RKO (cell line): ENCODE data around the gene AGFG2.
"Not testable (repeated sequence)": the region's sequence is repeated elsewhere in the genome, so short reads cannot be mapped to it uniquely, and the experiment has no call there.

Source experiments
- DNase-seq: peaks from one replicate; pipeline ENCODE4 v3.0.0-alpha.2; 2016; ENCODE audit warnings: low spot score

Gene AGFG2

DNA sequence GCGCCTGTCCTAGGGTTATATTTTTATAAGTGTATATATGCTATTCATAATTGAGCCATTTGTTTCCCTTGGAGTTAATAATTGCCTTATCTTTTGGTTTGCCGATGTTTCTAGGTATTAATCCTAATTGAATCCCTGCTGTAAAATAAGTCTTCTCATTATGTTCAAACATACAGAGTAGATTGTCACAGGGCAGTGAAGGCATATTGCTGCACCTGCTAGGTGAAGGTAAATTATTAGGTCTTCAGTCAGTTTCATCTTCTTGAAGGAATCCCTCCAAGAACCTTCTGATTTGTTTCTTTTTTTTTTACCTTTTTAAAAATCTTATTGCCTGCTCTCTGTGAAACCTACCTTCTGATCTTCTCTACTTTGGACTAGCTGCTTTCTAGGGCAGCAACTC is 17.9 kb upstream of the AGFG2 start:
- DNase-seq: no peak

DNA sequence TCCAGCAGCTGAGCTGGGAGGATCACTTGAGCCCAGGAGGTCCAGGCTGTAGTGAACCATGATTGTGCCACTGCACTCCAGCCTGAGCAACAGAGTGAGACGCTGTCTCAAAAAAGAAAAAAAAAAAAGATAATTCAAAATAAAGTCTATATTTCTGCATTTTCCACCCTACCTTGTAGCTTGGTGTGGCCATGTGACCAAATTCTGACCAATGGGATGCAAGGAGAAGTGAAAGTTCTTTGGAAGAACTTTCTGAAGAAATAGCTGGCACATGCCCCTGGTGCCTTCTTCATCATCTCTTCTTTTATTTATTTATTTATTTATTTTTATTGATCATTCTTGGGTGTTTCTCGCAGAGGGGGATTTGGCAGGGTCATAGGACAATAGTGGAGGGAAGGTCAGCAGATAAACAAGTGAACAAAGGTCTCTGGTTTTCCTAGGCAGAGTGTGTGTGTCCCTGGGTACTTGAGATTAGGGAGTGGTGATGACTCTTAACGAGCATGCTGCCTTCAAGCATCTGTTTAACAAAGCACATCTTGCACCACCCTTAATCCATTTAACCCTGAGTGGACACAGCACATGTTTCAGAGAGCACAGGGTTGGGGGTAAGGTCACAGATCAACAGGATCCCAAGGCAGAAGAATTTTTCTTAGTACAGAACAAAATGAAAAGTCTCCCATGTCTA is 17.0 kb upstream of the AGFG2 start:
- DNase-seq: not testable (repeated sequence)

DNA sequence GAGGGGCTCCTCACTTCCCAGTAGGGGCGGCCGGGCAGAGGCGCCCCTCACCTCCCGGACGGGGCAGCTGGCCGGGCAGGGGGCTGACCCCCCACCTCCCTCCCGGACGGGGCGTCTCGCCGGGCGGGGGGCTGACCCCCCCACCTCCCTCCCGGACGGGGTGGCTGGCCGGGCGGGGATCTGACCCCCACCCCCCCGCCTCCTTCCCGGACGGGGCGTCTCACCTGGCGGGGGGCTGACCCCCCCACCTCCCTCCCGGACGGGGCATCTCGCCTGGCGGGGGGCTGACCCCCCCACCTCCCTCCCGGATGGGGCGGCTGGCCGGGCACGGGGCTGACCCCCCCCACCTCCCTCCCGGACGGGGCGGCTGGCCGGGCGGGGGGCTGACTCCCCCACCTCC is 15.8 kb upstream of the AGFG2 start:
- DNase-seq: not testable (repeated sequence)

GRCh38 chr7:100528108-100528866 is 10.7 kb upstream of the AGFG2 start:
- DNase-seq: not testable (repeated sequence)

- no peak for DNase-seq
Measured at GRCh38 chr7:100532165-100533022, 6.6 kb upstream of the AGFG2 start.

- not testable (repeated sequence) for DNase-seq
Measured at GRCh38 chr7:100535982-100536381, 3.0 kb upstream of the AGFG2 start.

DNA sequence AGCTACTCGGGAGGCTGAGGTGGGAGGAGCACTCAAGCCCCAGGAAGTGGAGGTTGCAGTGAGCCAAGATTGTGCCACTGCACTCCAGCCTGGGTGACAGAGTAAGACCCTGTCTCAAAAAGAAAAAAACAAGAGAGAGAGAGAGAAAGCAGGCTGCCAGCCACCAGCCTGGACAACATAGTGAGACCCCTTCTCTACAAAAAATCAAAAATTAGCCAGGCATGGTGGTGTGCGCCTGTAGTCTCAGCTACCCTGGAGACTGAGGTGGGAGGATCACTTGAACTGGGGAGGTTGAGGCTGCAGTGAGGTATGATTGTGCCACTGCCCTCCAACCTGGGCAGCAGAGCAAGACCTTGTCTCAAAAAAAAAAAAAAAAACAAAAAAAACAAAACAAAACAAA is 2.3 kb upstream of the AGFG2 start:
- not testable (repeated sequence) for DNase-seq

- no peak for DNase-seq
Measured at GRCh38 chr7:100538348-100538653, 702 bp upstream of the AGFG2 start.

DNA sequence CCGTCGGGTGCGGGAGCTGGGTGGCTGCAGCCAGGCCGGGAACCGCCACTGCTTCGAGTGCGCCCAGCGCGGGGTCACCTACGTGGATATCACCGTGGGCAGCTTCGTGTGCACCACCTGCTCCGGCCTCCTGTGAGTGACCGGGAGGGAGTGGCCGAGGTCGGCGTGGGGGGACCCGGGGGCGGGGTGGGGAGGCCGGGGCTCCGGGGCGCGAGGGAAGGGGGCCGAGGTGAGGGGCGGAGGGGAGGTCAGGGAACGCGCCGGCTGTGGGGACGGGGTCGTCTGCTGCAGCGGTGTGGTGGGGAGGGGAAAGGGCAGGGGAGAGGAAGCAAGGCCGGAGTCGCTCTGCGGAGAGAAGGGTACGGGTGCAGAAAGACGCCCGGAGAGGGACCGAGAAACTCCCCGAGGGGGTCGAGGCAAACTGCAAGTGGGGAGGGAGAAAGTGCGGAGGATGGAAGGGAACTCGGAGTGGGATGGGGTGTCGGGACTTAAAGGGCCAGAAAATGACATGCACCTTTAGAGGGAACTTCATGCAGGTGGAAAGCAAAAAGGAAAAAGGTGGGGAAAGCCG is 518 bp downstream of the AGFG2 start:
- DNase-seq: no peak

- no peak for DNase-seq
Measured at GRCh38 chr7:100540073-100540723, 1.2 kb downstream of the AGFG2 start.

DNA sequence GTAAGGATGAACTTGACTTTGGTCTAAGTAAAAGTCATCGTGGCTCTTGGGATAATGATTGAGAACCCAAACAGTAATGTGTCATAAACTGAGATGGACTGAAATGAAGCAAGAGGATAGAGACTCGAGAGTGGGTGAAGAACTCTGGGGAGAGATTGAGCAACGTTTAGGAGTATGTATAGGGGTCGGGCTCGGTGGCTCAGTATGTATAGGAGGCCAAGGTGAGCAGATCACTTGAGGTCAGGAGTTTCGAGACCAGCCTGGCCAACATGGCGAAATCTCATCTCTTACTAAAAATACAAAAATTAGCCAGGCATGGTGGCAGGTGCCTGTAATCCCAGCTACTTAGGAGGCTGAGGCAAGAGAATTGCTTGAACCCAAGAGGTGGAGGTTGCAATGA is 2.3 kb downstream of the AGFG2 start:
- not testable (repeated sequence) for DNase-seq

- DNase-seq: no peak
Measured at GRCh38 chr7:100543586-100543985, 4.6 kb downstream of the AGFG2 start.

- DNase-seq: no peak
Measured at GRCh38 chr7:100544386-100544785, 5.4 kb downstream of the AGFG2 start.

DNA sequence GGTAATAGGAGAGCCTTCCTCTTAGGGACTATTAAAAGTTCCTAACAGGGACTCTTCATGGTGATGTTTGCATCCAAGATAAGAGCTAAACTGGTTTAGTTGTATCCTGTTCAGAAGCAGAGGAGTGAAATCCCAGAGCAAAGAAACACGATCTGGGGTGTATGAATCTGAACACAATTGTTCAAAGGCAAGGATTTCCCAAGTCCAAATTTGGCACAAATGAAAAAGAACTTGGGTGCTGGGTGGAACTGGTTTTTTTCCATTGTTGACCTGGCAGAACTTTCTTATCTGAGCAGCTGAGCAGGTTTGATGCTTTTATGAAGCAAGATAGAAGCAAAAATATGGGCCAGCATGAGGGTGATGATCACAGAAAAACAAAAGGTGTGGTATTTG is 6.0 kb downstream of the AGFG2 start:
- DNase-seq: no peak

DNA sequence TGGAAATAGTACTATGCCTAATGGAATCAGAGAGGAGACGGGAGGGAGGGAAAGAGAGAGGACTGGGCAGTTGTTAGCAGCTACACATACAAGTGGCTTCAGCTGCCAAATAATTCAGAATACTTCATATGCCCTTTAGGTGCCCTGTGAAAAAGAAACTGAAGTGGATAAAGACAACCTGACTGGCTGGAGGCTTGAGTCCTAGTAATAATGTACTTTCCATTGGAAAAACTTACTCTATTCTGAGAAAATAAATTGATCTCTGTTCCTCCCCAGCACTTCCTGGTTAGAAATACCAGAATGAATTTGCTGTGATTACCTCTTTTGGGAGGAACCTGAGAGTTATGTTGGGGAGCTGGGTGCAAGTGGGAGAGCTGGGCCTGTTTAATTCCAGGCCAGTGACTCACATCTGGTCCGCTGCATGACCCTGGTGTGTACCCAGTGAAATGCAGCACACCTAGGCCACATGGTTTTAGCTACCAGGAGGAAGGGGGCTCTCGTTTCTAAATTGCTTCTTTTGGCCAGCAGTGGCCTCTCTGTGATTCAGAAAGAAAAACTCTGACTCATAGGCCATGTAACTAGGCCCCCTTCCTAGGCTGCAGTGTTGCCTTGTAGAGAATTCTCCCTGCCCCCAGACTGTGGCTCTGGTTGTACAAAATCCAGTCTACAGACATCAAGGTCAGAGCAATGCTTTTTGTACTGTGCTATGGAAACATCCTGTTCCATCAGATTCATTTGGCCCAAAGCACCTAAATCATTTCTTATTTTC is 6.5 kb downstream of the AGFG2 start:
- DNase-seq: peak; percentile 90

- no peak for DNase-seq
Measured at GRCh38 chr7:100546129-100546925, 7.3 kb downstream of the AGFG2 start.

DNA sequence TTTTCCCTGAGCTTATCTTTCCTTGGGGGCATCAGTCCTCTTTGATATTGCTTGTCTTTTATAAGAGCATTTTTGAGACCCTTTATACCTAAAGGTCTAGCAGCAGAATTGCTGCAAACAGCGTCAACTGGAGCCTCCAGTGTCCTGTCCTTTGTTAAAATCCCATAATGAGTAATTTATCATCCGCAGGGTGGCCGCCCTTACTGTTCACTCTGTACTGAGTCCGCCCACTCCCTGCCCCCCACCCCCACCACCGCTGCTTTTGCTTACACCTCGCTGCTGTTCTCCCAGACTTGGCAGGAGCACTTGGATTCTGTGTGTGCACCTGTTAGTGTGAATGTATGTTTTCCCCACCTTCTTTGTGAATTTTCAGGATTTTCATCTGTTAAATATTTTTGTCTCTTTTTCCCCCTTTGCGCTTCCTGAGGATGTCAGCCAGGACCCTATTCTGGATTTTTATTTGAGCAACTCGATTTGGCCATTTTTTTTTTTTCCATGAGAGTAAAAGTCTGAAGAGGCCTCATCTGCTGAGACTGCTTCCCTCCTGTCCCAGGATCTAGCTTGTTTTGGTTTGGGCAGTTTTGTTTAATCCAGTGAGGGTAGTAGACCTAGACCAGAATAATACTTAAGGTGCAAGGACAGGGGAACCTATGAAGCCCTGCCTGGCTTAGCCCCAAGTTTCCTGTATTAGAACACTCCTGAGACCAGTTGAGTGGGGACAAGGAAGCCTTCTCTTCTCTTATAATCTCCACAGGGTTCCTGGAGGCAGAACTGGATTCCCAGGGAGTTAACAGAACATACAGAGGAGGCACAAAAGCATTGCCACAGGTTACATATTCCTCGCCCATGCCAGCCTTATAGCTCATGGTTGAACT is 8.2 kb downstream of the AGFG2 start:
- no peak for DNase-seq

- no peak for DNase-seq
Measured at GRCh38 chr7:100547872-100548271, 8.9 kb downstream of the AGFG2 start.

DNA sequence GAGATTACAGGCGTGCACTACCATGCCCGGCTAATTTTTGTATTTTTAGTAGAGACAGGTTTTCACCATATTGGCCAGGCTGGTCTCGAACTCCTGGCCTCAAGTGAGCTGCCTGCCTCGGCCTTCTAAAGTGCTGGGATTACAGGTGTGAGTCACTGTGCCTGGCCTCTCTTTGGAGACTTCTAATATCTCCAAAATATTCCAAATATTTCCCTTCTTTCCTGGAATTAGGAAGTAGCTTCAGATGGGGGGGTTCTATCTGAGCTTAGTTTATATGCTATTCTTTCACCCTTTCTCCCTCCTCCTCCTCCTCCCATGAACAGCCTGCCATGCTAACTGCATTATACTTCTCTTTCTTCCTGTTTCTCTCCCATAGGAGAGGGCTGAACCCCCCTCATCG is 9.4 kb downstream of the AGFG2 start:
- not testable (repeated sequence) for DNase-seq
